HCT116 (cell line): Measurements from ENCODE around the gene TBXAS1. TPM values are rescaled to one million over a fixed set of nuclear protein-coding genes. Genes with fewer than 3 reads are reported as not detected.

Experiments
- ATAC-seq: fragments of 200-7000 bp; cut with Tn5 transposase; 2 replicates; pipeline ENCODE4 v1.9.1; 2020; ENCODE audit warnings: mild to moderate bottlenecking, moderate library complexity
- BruUV-seq: library from RNA; stranded (reverse); fragments of 400-500 nt; replicated peaks from 2 replicates; lab custom pipeline; 2021; lab: Mats Ljungman, UMichigan
- CTCF ChIA-PET: fragments of 300-600 bp; sonication (Branson Sonifier 250); formaldehyde crosslinking; loops from one replicate; lab custom pipeline; 2021; ENCODE audit warnings: antibody characterized with exemption; lab: Charles Lee
- POLR2A ChIA-PET: fragments of 300-600, 350-600 bp; sonication (Branson Sonifier 250); formaldehyde crosslinking; loops from one replicate; lab custom pipeline; 2021; ENCODE audit warnings: antibody characterized with exemption; lab: Charles Lee
- RAD21 ChIA-PET, 2 experiments: fragments of 300-600 bp; sonication (Branson Sonifier 250); formaldehyde crosslinking; loops; one replicate each; lab custom pipeline; 2023; ENCODE audit warnings: low total read pairs in 2 of 2; ENCODE audit not compliant: uncharacterized antibody in 2 of 2, unreplicated experiment in 2 of 2, low non-redundant PET in 1 of 2; lab: Charles Lee
- DNase-seq: peaks from one replicate; pipeline ENCODE4 v3.0.0-alpha.2; 2010; ENCODE audit warnings: low read depth, low spot score
- H2AFZ ChIP-seq: fragments of 200-600 bp; shearing (Covaris generic), sonication (generic); 2 replicates; pipeline ENCODE4 v1.6.1; 2017; ENCODE audit warnings: low read depth, mixed run types, mixed read lengths, antibody characterized with exemption, low read length; ENCODE audit not compliant: poor library complexity, severe bottlenecking
- H3K27ac ChIP-seq: 2 replicates; pipeline ENCODE4 v1.5.1; 2012; ENCODE audit warnings: low read depth, low read length
- H3K27me3 ChIP-seq: fragments of 200-600 bp; sonication (generic); 2 replicates; pipeline ENCODE4 v1.6.1; 2016; ENCODE audit warnings: mixed run types, low read length, mixed read lengths; ENCODE audit not compliant: insufficient read depth
- H3K36me3 ChIP-seq, 2 experiments: fragments of 200-500 bp in 1 of 2; fragments of 200-600 bp in 1 of 2; sonication (Bioruptor generic) in 1 of 2; sonication (generic) in 1 of 2; 2 replicates each; pipeline versions ENCODE4 v1.5.1 to v1.6.1; 2014 to 2016; ENCODE audit warnings: low read length in 2 of 2, inconsistent platforms in 1 of 2, mixed read lengths in 1 of 2, mixed run types in 1 of 2; ENCODE audit not compliant: insufficient read depth in 2 of 2, control insufficient read depth in 1 of 2
- H3K4me1 ChIP-seq, 2 experiments: fragments of 200-600 bp in 1 of 2; sonication (generic) in 1 of 2; 2 replicates each; pipeline versions ENCODE4 v1.5.1 to v1.6.1; 2012 to 2017; ENCODE audit warnings: low read length in 2 of 2, inconsistent platforms in 1 of 2, mild to moderate bottlenecking in 1 of 2, mixed read lengths in 1 of 2, mixed run types in 1 of 2, moderate library complexity in 1 of 2; ENCODE audit not compliant: insufficient read depth in 2 of 2, control insufficient read depth in 1 of 2
- H3K4me2 ChIP-seq: fragments of 200-600 bp; sonication (generic); 2 replicates; pipeline ENCODE4 v1.6.1; 2017; ENCODE audit warnings: mixed run types, low read length, mixed read lengths
- H3K4me3 ChIP-seq, 2 experiments: fragments of 200-600 bp in 1 of 2; sonication (generic) in 1 of 2; replicated peaks in 1 of 2; 2 replicates each; pipeline ENCODE4 v1.5.1; 2011 to 2016; ENCODE audit warnings: low read length in 2 of 2, control low read depth in 1 of 2, low read depth in 1 of 2, mild to moderate bottlenecking in 1 of 2, mixed read lengths in 1 of 2, mixed run types in 1 of 2
- H3K79me2 ChIP-seq: fragments of 200-600 bp; sonication (generic); 2 replicates; pipeline ENCODE4 v1.6.1; 2017; ENCODE audit warnings: mild to moderate bottlenecking, mixed run types, low read length, moderate library complexity, mixed read lengths; ENCODE audit not compliant: insufficient read depth
- H3K9ac ChIP-seq: fragments of 200-600 bp; sonication (generic); 2 replicates; pipeline ENCODE4 v1.6.1; 2016; ENCODE audit warnings: low read length, mixed read lengths
- H3K9me2 ChIP-seq: fragments of 200-600 bp; sonication (generic), shearing (Covaris generic); 2 replicates; pipeline ENCODE4 v1.6.1; 2017; ENCODE audit warnings: mixed run types, mild to moderate bottlenecking, moderate library complexity; ENCODE audit not compliant: insufficient read depth
- H3K9me3 ChIP-seq, 2 experiments: fragments of 200-500 bp in 1 of 2; fragments of 200-600 bp in 1 of 2; sonication (Bioruptor generic) in 1 of 2; sonication (generic) in 1 of 2; 2 replicates each; pipeline ENCODE4 v1.6.1; 2014 to 2017; ENCODE audit warnings: low read length in 2 of 2, mixed read lengths in 2 of 2, inconsistent platforms in 1 of 2, low read depth in 1 of 2, mild to moderate bottlenecking in 1 of 2, mixed run types in 1 of 2, moderate library complexity in 1 of 2; ENCODE audit not compliant: control insufficient read depth in 1 of 2, insufficient read depth in 1 of 2
- H4K20me1 ChIP-seq: fragments of 200-600 bp; sonication (generic), shearing (Covaris generic); 2 replicates; pipeline ENCODE4 v1.6.1; 2017; ENCODE audit warnings: mixed run types, mild to moderate bottlenecking, moderate library complexity; ENCODE audit not compliant: insufficient read depth
- POLR2A ChIP-seq: IDR thresholded peaks from 2 replicates; pipeline ENCODE4 v1.7.0; 2011; ENCODE audit warnings: borderline replicate concordance; ENCODE audit not compliant: insufficient read depth, insufficient read length; ENCODE audit errors: extremely low read depth
- POLR2AphosphoS5 ChIP-seq: IDR thresholded peaks from 2 replicates; pipeline ENCODE4 v1.6.1; 2011; ENCODE audit warnings: mild to moderate bottlenecking, low read depth, low read length, moderate library complexity
- YY1 ChIP-seq: IDR thresholded peaks from 2 replicates; pipeline ENCODE4 v1.6.1; 2011; ENCODE audit warnings: low read length, low read depth, moderate library complexity, mild to moderate bottlenecking; ENCODE audit not compliant: insufficient replicate concordance; ENCODE audit errors: extremely low read depth
- intact Hi-C: fragments of 100-400 bp; cut with micrococcal nuclease; formaldehyde crosslinking; loops from 2 replicates; pipeline ENCODE4 v1.10.0; 2022
- total RNA-seq: library from RNA; stranded (reverse); gene quantifications from one replicate; pipeline ENCODE4 v1.2.1, GENCODE V29; 2021; ENCODE audit not compliant: unreplicated experiment
- TF ChIP-seq, protein P1 (sequence below), 3 experiments: fragments of 200-600 bp in 1 of 3; sonication (generic) in 1 of 3; IDR thresholded peaks in 2 of 3; conservative IDR thresholded peaks in 1 of 3; 2 replicates each; pipeline ENCODE4 v1.5.1; 2012 to 2017; ENCODE audit warnings: low read depth in 2 of 3, low read length in 2 of 3, antibody characterized with exemption in 1 of 3, borderline replicate concordance in 1 of 3, control low read depth in 1 of 3, mild to moderate bottlenecking in 1 of 3, mixed read lengths in 1 of 3, mixed run types in 1 of 3, moderate library complexity in 1 of 3; ENCODE audit not compliant: insufficient read depth in 1 of 3
- TF ChIP-seq, protein P2 (sequence below): IDR thresholded peaks from 2 replicates; pipeline ENCODE4 v1.6.1; 2012; ENCODE audit warnings: low read depth
- TF ChIP-seq, protein P3 (sequence below): IDR thresholded peaks from 2 replicates; pipeline ENCODE4 v1.6.1; 2012

Gene TBXAS1
- total RNA-seq, 1 experiment from 2014 or later: 1.4 TPM

DNA sequence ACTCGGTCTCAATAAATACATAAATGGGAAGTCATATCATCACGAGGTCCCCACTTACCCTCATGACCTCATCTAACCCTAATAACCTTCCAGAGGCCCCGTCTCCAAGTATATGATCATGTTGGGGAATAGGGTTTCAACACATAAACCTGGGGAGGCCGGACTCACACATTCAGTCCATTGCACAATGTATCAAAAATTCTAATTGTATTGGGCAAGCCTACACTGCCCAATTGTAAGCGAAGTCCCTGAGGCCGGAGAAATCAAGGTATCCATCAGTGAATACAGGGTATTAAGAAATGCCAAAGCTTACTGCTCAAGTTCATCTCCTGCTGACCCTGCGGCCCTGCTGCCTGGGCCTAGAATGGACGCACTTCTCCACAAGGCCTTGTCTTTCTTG is 164.1 kb downstream of the TBXAS1 start:
- no peaks in the 10 kb centered on the region for H3K36me3 ChIP-seq
- H3K27ac ChIP-seq: no peak overlapping the region
- no peak overlapping the region for H3K9ac ChIP-seq
- DNase-seq (no peak), ATAC-seq (no peak)
- RAD21 ChIA-PET: no interaction called here
- BruUV-seq: no TSS peak
- no peaks in the 10 kb centered on the region for H3K9me3 ChIP-seq
- H3K9me2 ChIP-seq: no peaks in the 10 kb centered on the region
- POLR2A ChIA-PET: no interaction called here
- intact Hi-C loops: no loop called here
- H4K20me1 ChIP-seq: no peaks in the 10 kb centered on the region
- no peaks in the 10 kb centered on the region for H3K27me3 ChIP-seq
- H3K4me1 ChIP-seq: peaks cover 0 to 18% of the 10 kb centered on the region in 2 experiments; a peak in 1 of 4 replicates
- CTCF ChIA-PET: interaction anchor here (1.5 to 3.0 kb wide), 2 partner anchors 12 to 374 kb away, joined by 4 to 8 read pairs; no protein-coding TSS in a partner anchor
- no peak overlapping the region for H2AFZ ChIP-seq
- no peak overlapping the region for H3K4me2 ChIP-seq
- no peaks in the 10 kb centered on the region for H3K79me2 ChIP-seq
- no peak overlapping the region for H3K4me3 ChIP-seq
- TF ChIP-seq, protein P1, sequence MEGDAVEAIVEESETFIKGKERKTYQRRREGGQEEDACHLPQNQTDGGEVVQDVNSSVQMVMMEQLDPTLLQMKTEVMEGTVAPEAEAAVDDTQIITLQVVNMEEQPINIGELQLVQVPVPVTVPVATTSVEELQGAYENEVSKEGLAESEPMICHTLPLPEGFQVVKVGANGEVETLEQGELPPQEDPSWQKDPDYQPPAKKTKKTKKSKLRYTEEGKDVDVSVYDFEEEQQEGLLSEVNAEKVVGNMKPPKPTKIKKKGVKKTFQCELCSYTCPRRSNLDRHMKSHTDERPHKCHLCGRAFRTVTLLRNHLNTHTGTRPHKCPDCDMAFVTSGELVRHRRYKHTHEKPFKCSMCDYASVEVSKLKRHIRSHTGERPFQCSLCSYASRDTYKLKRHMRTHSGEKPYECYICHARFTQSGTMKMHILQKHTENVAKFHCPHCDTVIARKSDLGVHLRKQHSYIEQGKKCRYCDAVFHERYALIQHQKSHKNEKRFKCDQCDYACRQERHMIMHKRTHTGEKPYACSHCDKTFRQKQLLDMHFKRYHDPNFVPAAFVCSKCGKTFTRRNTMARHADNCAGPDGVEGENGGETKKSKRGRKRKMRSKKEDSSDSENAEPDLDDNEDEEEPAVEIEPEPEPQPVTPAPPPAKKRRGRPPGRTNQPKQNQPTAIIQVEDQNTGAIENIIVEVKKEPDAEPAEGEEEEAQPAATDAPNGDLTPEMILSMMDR (IDR thresholded peaks at IDR 0.05 in 2 of 3, conservative IDR thresholded peaks at IDR 0.05 in 1 of 3; ENCODE audit: borderline replicate concordance in 1 of 3, insufficient read depth in 1 of 3, low read depth in 2 of 3, low read length in 2 of 3): no peak
- TF ChIP-seq, protein P2, sequence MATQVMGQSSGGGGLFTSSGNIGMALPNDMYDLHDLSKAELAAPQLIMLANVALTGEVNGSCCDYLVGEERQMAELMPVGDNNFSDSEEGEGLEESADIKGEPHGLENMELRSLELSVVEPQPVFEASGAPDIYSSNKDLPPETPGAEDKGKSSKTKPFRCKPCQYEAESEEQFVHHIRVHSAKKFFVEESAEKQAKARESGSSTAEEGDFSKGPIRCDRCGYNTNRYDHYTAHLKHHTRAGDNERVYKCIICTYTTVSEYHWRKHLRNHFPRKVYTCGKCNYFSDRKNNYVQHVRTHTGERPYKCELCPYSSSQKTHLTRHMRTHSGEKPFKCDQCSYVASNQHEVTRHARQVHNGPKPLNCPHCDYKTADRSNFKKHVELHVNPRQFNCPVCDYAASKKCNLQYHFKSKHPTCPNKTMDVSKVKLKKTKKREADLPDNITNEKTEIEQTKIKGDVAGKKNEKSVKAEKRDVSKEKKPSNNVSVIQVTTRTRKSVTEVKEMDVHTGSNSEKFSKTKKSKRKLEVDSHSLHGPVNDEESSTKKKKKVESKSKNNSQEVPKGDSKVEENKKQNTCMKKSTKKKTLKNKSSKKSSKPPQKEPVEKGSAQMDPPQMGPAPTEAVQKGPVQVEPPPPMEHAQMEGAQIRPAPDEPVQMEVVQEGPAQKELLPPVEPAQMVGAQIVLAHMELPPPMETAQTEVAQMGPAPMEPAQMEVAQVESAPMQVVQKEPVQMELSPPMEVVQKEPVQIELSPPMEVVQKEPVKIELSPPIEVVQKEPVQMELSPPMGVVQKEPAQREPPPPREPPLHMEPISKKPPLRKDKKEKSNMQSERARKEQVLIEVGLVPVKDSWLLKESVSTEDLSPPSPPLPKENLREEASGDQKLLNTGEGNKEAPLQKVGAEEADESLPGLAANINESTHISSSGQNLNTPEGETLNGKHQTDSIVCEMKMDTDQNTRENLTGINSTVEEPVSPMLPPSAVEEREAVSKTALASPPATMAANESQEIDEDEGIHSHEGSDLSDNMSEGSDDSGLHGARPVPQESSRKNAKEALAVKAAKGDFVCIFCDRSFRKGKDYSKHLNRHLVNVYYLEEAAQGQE: no peak
- TF ChIP-seq YY1 (no peak), POLR2AphosphoS5 (no peak), POLR2A (no peak)
- TF ChIP-seq, protein P3, sequence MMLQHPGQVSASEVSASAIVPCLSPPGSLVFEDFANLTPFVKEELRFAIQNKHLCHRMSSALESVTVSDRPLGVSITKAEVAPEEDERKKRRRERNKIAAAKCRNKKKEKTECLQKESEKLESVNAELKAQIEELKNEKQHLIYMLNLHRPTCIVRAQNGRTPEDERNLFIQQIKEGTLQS: no peak
- TF ChIP-seq, all 23 proteins: peak for 0
